Measurements from ENCODE around the gene RABGAP1L.

Gene RABGAP1L

GRCh38 chr1:174761901-174762585 lies 602.7 kb downstream of the RABGAP1L start:
- TF ChIP-seq JUND (IDR thresholded peaks at IDR 0.05; ENCODE audit: low read depth) = no peak
- no peak for DNase-seq (ENCODE audit: low read depth in 1 of 2, low spot score in 1 of 2)
- in situ Hi-C loops (cut with HindIII; ENCODE audit: low pct_unique_long_range_greater_than_20kb, low sequenced_read_pairs) = no loop called here

- no peak for DNase-seq (ENCODE audit: low read depth in 1 of 2, low spot score in 1 of 2)
- TF ChIP-seq JUND (IDR thresholded peaks at IDR 0.05; ENCODE audit: low read depth) = no peak
- in situ Hi-C loops (cut with HindIII; ENCODE audit: low pct_unique_long_range_greater_than_20kb, low sequenced_read_pairs) = no loop called here
Measured at GRCh38 chr1:174764191-174764590, 604.9 kb downstream of the RABGAP1L start.

DNA sequence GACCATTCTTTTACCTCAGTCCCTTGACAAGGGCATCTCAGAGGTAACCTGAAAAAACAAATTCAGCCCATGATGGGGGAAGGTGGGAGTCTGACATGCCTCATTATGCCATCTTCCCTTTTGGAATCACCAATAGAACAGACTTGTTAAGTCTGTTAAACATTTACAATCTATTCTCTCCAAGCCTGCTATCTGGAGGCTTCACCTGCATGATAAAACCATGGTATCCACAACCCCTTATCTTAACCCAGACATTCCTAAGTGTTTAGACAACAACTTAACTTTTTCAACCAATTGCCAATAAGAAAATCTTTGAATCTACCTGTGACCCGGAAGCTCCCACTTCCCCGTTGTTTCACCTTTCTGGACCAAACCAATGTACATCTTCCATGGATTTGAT lies 607.4 kb downstream of the RABGAP1L start:
- DNase-seq (ENCODE audit: low read depth in 1 of 2, low spot score in 1 of 2) = no peak
- no peak for TF ChIP-seq JUND (IDR thresholded peaks at IDR 0.05; ENCODE audit: low read depth)
- in situ Hi-C loops (cut with HindIII; ENCODE audit: low pct_unique_long_range_greater_than_20kb, low sequenced_read_pairs) = no loop called here

DNA sequence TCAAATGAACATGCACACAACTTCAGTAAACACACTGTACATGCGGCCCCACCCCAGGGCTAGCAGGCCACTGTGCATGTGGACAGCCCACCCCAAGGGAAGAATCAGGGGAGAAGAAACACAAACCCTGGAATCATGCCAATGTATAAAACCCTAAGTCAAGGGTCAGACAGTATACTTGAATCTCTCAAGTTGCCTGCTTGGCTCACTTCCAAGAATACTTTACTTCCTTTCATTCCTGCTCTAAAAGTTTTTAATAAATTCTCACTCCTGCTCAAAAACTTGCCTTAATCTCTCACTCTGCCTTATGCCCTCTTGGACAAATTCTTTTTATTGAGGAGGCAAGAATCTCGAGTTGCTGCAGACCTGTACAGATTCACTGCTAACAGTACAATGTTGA lies 609.2 kb downstream of the RABGAP1L start:
- no peak for DNase-seq (ENCODE audit: low read depth in 1 of 2, low spot score in 1 of 2)
- in situ Hi-C loops (cut with HindIII; ENCODE audit: low pct_unique_long_range_greater_than_20kb, low sequenced_read_pairs) = no loop called here

GRCh38 chr1:174768949-174769348 lies 609.6 kb downstream of the RABGAP1L start:
- in situ Hi-C loops (cut with HindIII; ENCODE audit: low pct_unique_long_range_greater_than_20kb, low sequenced_read_pairs) = no loop called here
- DNase-seq (ENCODE audit: low read depth in 1 of 2, low spot score in 1 of 2) = no peak
- no peak for TF ChIP-seq JUND (IDR thresholded peaks at IDR 0.05; ENCODE audit: low read depth)

More for the DNA sequence above, 609.2 kb downstream of the RABGAP1L start:
- no peak for TF ChIP-seq JUND (IDR thresholded peaks at IDR 0.05; ENCODE audit: low read depth)

DNA sequence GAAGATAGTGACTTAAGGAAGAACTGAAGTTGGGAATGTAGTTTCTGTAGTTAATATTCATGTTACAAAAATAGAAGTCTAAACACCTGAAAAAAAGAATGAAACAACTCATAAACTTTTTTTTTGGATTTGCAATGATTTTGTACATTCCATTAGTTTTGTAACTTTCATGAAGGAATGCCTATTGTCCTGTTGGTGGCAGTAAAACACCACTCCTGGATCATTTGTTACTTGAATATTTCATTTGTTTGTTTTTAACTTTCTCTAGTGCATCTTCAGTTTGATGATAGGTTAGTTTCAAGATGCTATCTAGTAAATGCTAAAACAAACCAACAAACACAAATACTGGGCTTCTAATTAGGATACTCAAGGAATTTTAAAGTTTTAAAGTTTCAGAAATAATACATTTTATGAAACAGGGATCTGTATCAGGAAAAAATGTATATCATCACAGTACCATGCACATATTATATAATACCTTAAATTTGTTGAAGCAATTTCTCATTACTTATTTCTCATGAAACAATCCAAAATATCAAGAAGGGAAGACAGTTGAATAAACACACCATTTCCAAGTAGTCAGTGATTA lies 610.7 kb downstream of the RABGAP1L start:
- DNase-seq (ENCODE audit: low read depth in 1 of 2, low spot score in 1 of 2) = peak; percentile 14 to 85
- no peak for TF ChIP-seq JUND (IDR thresholded peaks at IDR 0.05; ENCODE audit: low read depth)
- in situ Hi-C loops (cut with HindIII; ENCODE audit: low pct_unique_long_range_greater_than_20kb, low sequenced_read_pairs) = no loop called here

- peak in 1 of 2 experiments; percentile 14 for DNase-seq (ENCODE audit: low read depth in 1 of 2, low spot score in 1 of 2)
- in situ Hi-C loops (cut with HindIII; ENCODE audit: low pct_unique_long_range_greater_than_20kb, low sequenced_read_pairs) = no loop called here
- no peak for TF ChIP-seq JUND (IDR thresholded peaks at IDR 0.05; ENCODE audit: low read depth)
Measured at GRCh38 chr1:174775621-174776020, 616.3 kb downstream of the RABGAP1L start.

DNA sequence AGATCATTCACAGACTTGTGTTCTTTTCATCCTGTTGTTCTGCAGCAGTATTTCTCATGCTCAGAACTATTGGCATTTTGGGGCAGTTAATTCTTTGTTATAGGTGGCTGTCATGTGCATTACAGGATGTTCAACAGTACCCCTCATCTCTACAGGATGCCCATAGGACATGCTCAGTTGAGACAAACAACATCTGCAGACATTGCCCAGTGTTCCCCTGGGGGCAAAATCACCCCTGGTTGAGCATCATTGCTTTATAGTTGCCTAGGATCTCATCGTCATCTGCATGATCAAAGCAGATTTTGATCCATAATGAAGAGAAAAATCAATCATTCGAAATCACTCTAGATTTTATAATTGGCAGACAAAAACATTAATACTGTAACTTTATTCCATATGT lies 617.9 kb downstream of the RABGAP1L start:
- no peak for DNase-seq (ENCODE audit: low read depth in 1 of 2, low spot score in 1 of 2)
- in situ Hi-C loops (cut with HindIII; ENCODE audit: low pct_unique_long_range_greater_than_20kb, low sequenced_read_pairs) = no loop called here
- no peak for TF ChIP-seq JUND (IDR thresholded peaks at IDR 0.05; ENCODE audit: low read depth)

DNA sequence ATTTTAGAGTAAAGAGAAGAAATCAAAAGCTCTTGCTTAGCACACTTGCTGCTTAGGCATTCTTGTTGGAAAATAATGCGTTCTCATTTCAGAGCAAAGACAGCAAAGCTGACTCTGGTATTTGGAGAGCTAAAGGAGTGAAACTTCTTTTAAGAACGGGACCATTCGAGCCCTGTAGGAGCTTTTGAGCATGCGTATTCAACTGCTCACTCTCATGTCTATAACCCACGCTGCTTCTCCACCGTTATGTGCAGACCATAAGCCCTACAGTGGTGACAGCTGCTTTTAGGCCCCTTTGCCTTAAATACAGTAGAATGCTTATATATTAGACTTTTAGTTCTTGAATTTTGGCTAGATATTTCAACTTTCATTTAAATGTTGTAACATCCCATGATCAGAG lies 626.2 kb downstream of the RABGAP1L start:
- no peak for DNase-seq (ENCODE audit: low read depth in 1 of 2, low spot score in 1 of 2)
- TF ChIP-seq JUND (IDR thresholded peaks at IDR 0.05; ENCODE audit: low read depth) = no peak
- in situ Hi-C loops (cut with HindIII; ENCODE audit: low pct_unique_long_range_greater_than_20kb, low sequenced_read_pairs) = no loop called here

- in situ Hi-C loops (cut with HindIII; ENCODE audit: low pct_unique_long_range_greater_than_20kb, low sequenced_read_pairs) = no loop called here
- TF ChIP-seq JUND (IDR thresholded peaks at IDR 0.05; ENCODE audit: low read depth) = no peak
- DNase-seq (ENCODE audit: low read depth in 1 of 2, low spot score in 1 of 2) = no peak
Measured at GRCh38 chr1:174786358-174786757, 627.0 kb downstream of the RABGAP1L start.

DNA sequence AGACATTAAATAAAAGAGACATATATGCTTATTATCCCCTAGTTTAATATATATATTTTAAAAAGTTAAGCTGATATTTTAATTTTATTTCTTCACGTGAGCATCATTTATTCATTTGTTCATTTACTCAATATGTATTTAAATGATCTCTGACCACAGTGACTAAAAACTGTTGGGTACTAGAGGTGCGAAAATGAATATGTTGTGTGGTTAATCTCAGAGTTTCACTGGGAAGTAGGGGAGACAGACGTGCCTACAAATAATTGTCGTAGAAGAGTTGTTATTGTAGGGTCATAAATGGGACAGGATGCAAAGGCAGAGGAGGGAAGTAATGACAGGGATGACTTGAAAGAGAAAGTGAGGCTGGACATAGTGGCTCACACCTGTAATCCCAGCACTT lies 627.4 kb downstream of the RABGAP1L start:
- no peak for DNase-seq (ENCODE audit: low read depth in 1 of 2, low spot score in 1 of 2)
- in situ Hi-C loops (cut with HindIII; ENCODE audit: low pct_unique_long_range_greater_than_20kb, low sequenced_read_pairs) = no loop called here

GRCh38 chr1:174788981-174789380 lies 629.7 kb downstream of the RABGAP1L start:
- no peak for TF ChIP-seq JUND (IDR thresholded peaks at IDR 0.05; ENCODE audit: low read depth)
- in situ Hi-C loops (cut with HindIII; ENCODE audit: low pct_unique_long_range_greater_than_20kb, low sequenced_read_pairs) = no loop called here
- DNase-seq (ENCODE audit: low read depth in 1 of 2, low spot score in 1 of 2) = no peak

More for the DNA sequence above, 627.4 kb downstream of the RABGAP1L start:
- no peak for TF ChIP-seq JUND (IDR thresholded peaks at IDR 0.05; ENCODE audit: low read depth)

- no peak for DNase-seq (ENCODE audit: low read depth in 1 of 2, low spot score in 1 of 2)
- TF ChIP-seq JUND (IDR thresholded peaks at IDR 0.05; ENCODE audit: low read depth) = no peak
- in situ Hi-C loops (cut with HindIII; ENCODE audit: low pct_unique_long_range_greater_than_20kb, low sequenced_read_pairs) = no loop called here
Measured at GRCh38 chr1:174789399-174789798, 630.1 kb downstream of the RABGAP1L start.

DNA sequence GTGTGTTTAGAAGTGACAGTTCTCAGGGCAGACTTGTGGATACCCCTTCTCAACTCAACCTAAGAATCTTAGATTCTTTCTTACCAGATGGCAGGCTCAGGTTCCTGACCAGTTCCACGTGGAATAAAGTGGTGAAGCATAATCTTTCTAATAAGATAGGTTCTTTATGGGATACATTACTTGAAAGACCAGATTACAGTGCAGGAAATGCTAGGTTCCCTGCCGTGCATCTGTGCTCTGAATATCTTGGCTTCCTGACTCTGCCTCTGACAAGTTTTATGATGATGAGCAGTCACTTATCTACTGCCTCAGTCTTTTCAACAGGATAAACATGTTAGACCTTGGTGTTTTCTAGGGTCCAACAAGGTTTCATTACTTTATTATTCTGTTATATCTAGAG lies 632.5 kb downstream of the RABGAP1L start:
- in situ Hi-C loops (cut with HindIII; ENCODE audit: low pct_unique_long_range_greater_than_20kb, low sequenced_read_pairs) = no loop called here
- no peak for DNase-seq (ENCODE audit: low read depth in 1 of 2, low spot score in 1 of 2)
- no peak for TF ChIP-seq JUND (IDR thresholded peaks at IDR 0.05; ENCODE audit: low read depth)
